Mesendoderm (in vitro differentiated cells): ENCODE data around the gene TUBB3.

Source experiments
- DNase-seq: peaks from one replicate; pipeline ENCODE4 v3.0.0; 2013
- H2AK5ac ChIP-seq: 2 replicates; pipeline ENCODE4 v1.6.1; 2013; ENCODE audit warnings: low read length, inconsistent platforms
- H2BK120ac ChIP-seq: 2 replicates; pipeline ENCODE4 v1.6.1; 2013; ENCODE audit warnings: low read depth, mild to moderate bottlenecking, low read length, moderate library complexity, mixed read lengths
- H2BK15ac ChIP-seq: replicated peaks from 2 replicates; pipeline ENCODE4 v1.6.1; 2013; ENCODE audit warnings: low read depth, mild to moderate bottlenecking, moderate library complexity
- H2BK5ac ChIP-seq: 2 replicates; pipeline ENCODE4 v1.6.1; 2013; ENCODE audit warnings: low read length, inconsistent platforms
- H3K18ac ChIP-seq: 2 replicates; pipeline ENCODE4 v1.6.1; 2013; ENCODE audit warnings: mild to moderate bottlenecking, low read length, mixed read lengths
- H3K23ac ChIP-seq: one replicate; pipeline ENCODE4 v1.6.1; 2013; ENCODE audit warnings: low read length
- H3K27ac ChIP-seq: 2 replicates; pipeline ENCODE4 v1.5.1; 2013; ENCODE audit warnings: low read depth, mild to moderate bottlenecking, inconsistent platforms, low read length, moderate library complexity
- H3K27me3 ChIP-seq: 2 replicates; pipeline ENCODE4 v1.6.1; 2013; ENCODE audit warnings: low read length, control low read depth, mild to moderate bottlenecking, inconsistent platforms; ENCODE audit not compliant: insufficient read depth, poor library complexity
- H3K36me3 ChIP-seq: 2 replicates; pipeline ENCODE4 v1.6.1; 2013; ENCODE audit warnings: low read length, inconsistent platforms; ENCODE audit not compliant: control insufficient read depth, insufficient read depth
- H3K4ac ChIP-seq: one replicate; pipeline ENCODE4 v1.6.1; 2013; ENCODE audit warnings: low read depth, mild to moderate bottlenecking, low read length, moderate library complexity
- H3K4me1 ChIP-seq: 2 replicates; pipeline ENCODE4 v1.6.1; 2013; ENCODE audit warnings: low read depth, low read length, inconsistent platforms; ENCODE audit not compliant: control insufficient read depth
- H3K4me2 ChIP-seq: 2 replicates; pipeline ENCODE4 v1.6.1; 2013; ENCODE audit warnings: low read length
- H3K4me3 ChIP-seq: 2 replicates; pipeline ENCODE4 v1.5.1; 2013; ENCODE audit warnings: mild to moderate bottlenecking, low read length
- H3K56ac ChIP-seq: one replicate; pipeline ENCODE4 v1.6.1; 2013; ENCODE audit warnings: low read length
- H3K79me1 ChIP-seq: 2 replicates; pipeline ENCODE4 v1.6.1; 2013; ENCODE audit warnings: low read length, inconsistent platforms
- H3K79me2 ChIP-seq: 2 replicates; pipeline ENCODE4 v1.6.1; 2013; ENCODE audit warnings: mild to moderate bottlenecking, low read length; ENCODE audit not compliant: control insufficient read depth, insufficient read depth
- H3K9ac ChIP-seq: 2 replicates; pipeline ENCODE4 v1.6.1; 2013; ENCODE audit warnings: low read length, inconsistent platforms
- H4K5ac ChIP-seq: one replicate; pipeline ENCODE4 v1.6.1; 2013; ENCODE audit warnings: low read length
- H4K8ac ChIP-seq: one replicate; pipeline ENCODE4 v1.6.1; 2013; ENCODE audit warnings: low read depth, mild to moderate bottlenecking, control low read depth, low read length, moderate library complexity
- WGBS: extraction: QIAGEN DNeasy Blood & Tissue Kit; methylation state at CpG from one replicate; pipeline ENCODE4 v1.1.7; 2013; ENCODE audit warnings: low lambda C conversion rate, missing lambda C conversion rate; ENCODE audit not compliant: insufficient coverage; ENCODE audit errors: extremely low coverage; 5-methylcytosine and 5-hydroxymethylcytosine counted together

Gene TUBB3

DNA sequence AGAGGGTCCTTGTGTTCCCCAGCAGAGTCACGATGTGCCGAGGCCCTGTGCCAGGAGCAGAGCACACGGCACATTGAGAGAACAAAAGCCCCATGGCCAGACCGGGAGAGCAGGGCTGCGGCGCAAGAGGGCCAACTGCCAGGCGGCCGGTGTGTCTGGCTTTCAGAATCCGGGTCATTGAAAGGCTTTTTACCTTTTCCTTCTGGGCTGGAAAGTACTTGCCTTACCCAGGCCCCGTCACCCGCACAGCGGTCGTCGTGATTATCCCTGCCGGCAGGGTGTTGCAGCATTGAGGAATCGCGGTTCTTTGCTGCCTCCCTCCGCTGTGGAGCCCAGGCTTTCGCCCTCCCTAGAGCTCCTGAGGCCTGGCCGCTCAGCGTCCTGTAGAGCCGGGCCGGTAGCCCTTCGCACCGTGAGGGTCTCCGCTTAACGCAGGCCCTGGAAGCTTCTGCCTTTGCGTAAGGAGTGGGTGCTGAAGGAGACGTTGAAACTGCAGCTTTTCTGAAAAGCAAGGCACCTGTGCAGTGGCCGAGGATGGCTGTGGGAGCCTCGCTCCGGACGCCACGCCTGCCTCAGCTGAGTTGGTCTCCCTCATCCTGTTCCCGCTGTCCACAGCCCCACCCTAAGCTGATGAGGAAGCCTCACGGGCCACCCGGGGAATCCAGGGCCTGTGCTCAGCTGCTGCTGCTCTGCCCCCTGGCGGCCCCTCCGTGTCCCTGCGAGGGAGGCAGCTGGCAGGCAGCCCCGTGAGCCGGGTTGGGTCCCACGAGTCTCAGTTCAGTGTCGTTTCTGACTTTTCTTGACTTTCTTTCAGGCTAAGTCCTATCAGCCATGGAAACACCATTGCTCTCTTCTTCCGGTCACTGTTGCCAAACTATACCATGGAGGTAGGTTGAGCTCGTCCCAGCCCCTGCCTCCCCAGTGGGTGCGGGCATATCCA is 13.1 kb upstream of the TUBB3 start:
- Histone ChIP-seq H2BK5ac (no peak overlapping the region), H3K4me1 (no peaks in the 10 kb centered on the region), H3K9ac (no peak overlapping the region), H4K5ac (no peak overlapping the region), H3K27me3 (no peaks in the 10 kb centered on the region), H3K27ac (no peak overlapping the region), H3K36me3 (peaks cover 15% of the 10 kb centered on the region), H3K23ac (no peak overlapping the region), H3K18ac (no peak overlapping the region), H3K79me2 (no peaks in the 10 kb centered on the region), H3K4me2 (no peak overlapping the region), H2AK5ac (no peak overlapping the region), H4K8ac (no peak overlapping the region), H3K4ac (no peak overlapping the region), H2BK15ac (no peak overlapping the region), H3K56ac (peak overlapping the region; percentile 0), H3K79me1 (no peaks in the 10 kb centered on the region), H3K4me3 (no peak overlapping the region), H2BK120ac (no peak overlapping the region)
- no CpG with 5 or more reads among the region's 47 CpGs for WGBS
- peak; percentile 81 for DNase-seq

DNA sequence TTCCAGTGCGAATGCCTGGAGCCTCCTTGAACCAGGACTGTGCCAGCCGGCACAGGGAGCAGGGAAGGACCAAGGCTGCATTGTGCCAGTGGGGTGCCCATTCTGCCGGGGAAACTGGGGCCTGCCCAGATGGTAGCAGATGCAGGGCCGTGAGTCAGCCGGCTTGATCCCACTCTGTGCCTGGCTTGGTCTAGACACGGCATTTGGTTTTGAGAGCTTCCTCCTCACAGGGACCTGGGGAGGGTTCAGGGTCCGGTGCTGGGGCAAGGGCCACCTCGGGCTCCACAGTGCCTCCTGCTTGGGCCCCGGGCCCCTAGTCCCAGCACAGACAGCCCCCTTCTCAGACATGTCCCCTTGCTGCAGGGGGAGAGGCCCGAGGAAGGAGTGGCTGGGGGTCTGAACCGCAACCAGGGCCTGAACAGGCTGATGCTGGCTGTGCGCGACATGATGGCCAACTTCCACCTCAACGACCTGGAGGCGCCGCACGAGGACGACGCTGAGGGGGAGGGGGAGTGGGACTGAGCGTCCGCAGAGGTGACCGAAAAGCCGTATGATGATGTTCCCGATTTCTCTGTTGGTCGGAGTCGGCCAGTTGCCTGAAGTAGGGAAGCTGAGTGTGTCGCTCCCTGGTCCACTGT is 12.3 kb upstream of the TUBB3 start:
- Histone ChIP-seq H3K4ac (no peak overlapping the region), H2BK120ac (no peak overlapping the region), H2BK15ac (no peak overlapping the region), H3K79me2 (no peaks in the 10 kb centered on the region), H3K27me3 (no peaks in the 10 kb centered on the region), H4K8ac (no peak overlapping the region), H3K23ac (no peak overlapping the region), H3K36me3 (peaks cover 11% of the 10 kb centered on the region), H3K79me1 (no peaks in the 10 kb centered on the region), H2AK5ac (no peak overlapping the region), H2BK5ac (no peak overlapping the region), H3K9ac (no peak overlapping the region), H3K18ac (no peak overlapping the region), H4K5ac (no peak overlapping the region), H3K4me3 (no peak overlapping the region), H3K56ac (no peak overlapping the region), H3K4me2 (no peak overlapping the region), H3K27ac (no peak overlapping the region), H3K4me1 (no peaks in the 10 kb centered on the region)
- no CpG with 5 or more reads among the region's 27 CpGs for whole genome bisulfite sequencing
- no peak for DNase-seq

GRCh38 chr16:89911375-89911774 is 11.8 kb upstream of the TUBB3 start:
- Histone ChIP-seq H3K27me3 (no peaks in the 10 kb centered on the region), H3K27ac (no peak overlapping the region), H3K9ac (no peak overlapping the region), H3K4me3 (no peak overlapping the region), H2BK5ac (no peak overlapping the region), H3K4me1 (no peaks in the 10 kb centered on the region), H3K79me1 (no peaks in the 10 kb centered on the region), H3K56ac (no peak overlapping the region), H2BK120ac (no peak overlapping the region), H3K4ac (no peak overlapping the region), H4K5ac (no peak overlapping the region), H2AK5ac (no peak overlapping the region), H3K23ac (no peak overlapping the region), H3K36me3 (peaks cover 11% of the 10 kb centered on the region), H3K79me2 (no peaks in the 10 kb centered on the region), H3K4me2 (no peak overlapping the region), H3K18ac (no peak overlapping the region), H2BK15ac (no peak overlapping the region), H4K8ac (no peak overlapping the region)
- DNase-seq: no peak
- no CpG with 5 or more reads among the region's 14 CpGs for WGBS

GRCh38 chr16:89912143-89912542 is 11.0 kb upstream of the TUBB3 start:
- H3K36me3 ChIP-seq: peaks cover 8% of the 10 kb centered on the region
- WGBS: no CpG with 5 or more reads among the region's 13 CpGs

GRCh38 chr16:89912627-89913026 is 10.5 kb upstream of the TUBB3 start:
- no CpG with 5 or more reads among the region's 14 CpGs for WGBS
- no peak overlapping the region for H3K9ac ChIP-seq
- H4K5ac ChIP-seq: no peak overlapping the region
- H3K79me2 ChIP-seq: no peaks in the 10 kb centered on the region
- no peak overlapping the region for H3K4me3 ChIP-seq
- no peak for DNase-seq
- H2BK15ac ChIP-seq: no peak overlapping the region
- no peak overlapping the region for H3K56ac ChIP-seq
- peaks cover 2% of the 10 kb centered on the region for H3K4me1 ChIP-seq
- H3K27ac ChIP-seq: no peak overlapping the region
- H4K8ac ChIP-seq: no peak overlapping the region
- H3K4ac ChIP-seq: no peak overlapping the region
- H2BK120ac ChIP-seq: no peak overlapping the region
- no peaks in the 10 kb centered on the region for H3K27me3 ChIP-seq
- no peak overlapping the region for H3K4me2 ChIP-seq
- peaks cover 8% of the 10 kb centered on the region for H3K36me3 ChIP-seq
- no peak overlapping the region for H3K18ac ChIP-seq
- H2BK5ac ChIP-seq: no peak overlapping the region
- no peaks in the 10 kb centered on the region for H3K79me1 ChIP-seq
- no peak overlapping the region for H2AK5ac ChIP-seq
- no peak overlapping the region for H3K23ac ChIP-seq

More at GRCh38 chr16:89912143-89912542, 11.0 kb upstream of the TUBB3 start:
- Histone ChIP-seq H3K4ac (no peak overlapping the region), H3K18ac (no peak overlapping the region), H4K5ac (no peak overlapping the region), H3K9ac (no peak overlapping the region), H3K27me3 (no peaks in the 10 kb centered on the region), H4K8ac (no peak overlapping the region), H3K4me3 (no peak overlapping the region), H3K79me1 (no peaks in the 10 kb centered on the region), H2BK15ac (no peak overlapping the region), H2BK120ac (no peak overlapping the region), H2BK5ac (no peak overlapping the region), H3K4me2 (no peak overlapping the region), H2AK5ac (no peak overlapping the region), H3K4me1 (no peaks in the 10 kb centered on the region), H3K27ac (no peak overlapping the region), H3K79me2 (no peaks in the 10 kb centered on the region), H3K23ac (no peak overlapping the region), H3K56ac (no peak overlapping the region)
- no peak for DNase-seq
